DND-41 (cell line): ENCODE results near the gene FN3K.

Source experiments
- CTCF ChIP-seq: IDR thresholded peaks from 2 replicates; pipeline ENCODE4 v1.5.1; 2012; ENCODE audit warnings: borderline replicate concordance, low read length, moderate library complexity, mild to moderate bottlenecking; ENCODE audit not compliant: poor library complexity, severe bottlenecking; ENCODE audit errors: extremely low read depth
- EZH2 ChIP-seq: IDR thresholded peaks from 3 replicates; pipeline ENCODE4 v1.6.1; 2012; ENCODE audit warnings: borderline replicate concordance, low read depth, mild to moderate bottlenecking, moderate library complexity, low read length, inconsistent platforms; ENCODE audit not compliant: severe bottlenecking

GRCh38 chr17:82722341-82723013 lies 12.9 kb upstream of the FN3K start:
- TF ChIP-seq CTCF (no peak), EZH2 (no peak)
